ENCODE results near the gene EFCAB12.
"Not testable (repeated sequence)": the region's sequence is repeated elsewhere in the genome, so short reads cannot be mapped to it uniquely, and the experiment has no call there.

EFCAB12 gene

DNA sequence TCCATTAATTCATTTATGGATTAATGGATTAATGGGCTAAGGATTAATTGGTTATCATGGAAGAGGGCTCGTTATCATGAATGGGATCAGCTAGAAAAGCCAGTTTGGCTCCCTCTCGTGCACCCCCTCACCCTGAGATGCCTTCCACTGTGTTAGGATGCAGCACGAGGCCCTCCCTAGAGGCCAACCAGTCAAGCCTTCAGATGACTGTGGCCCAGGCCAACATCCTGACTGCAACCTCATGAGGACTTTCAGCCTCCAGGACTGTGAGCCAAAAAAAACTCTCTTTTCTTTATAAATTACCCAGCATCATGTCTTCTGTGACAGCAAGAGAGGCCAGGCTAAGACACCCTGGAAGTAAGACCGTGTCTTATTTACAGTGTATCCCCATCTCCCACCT, 9.0 kb downstream of the EFCAB12 start:
- no peak for DNase-seq (ENCODE audit: low read depth)

DNA sequence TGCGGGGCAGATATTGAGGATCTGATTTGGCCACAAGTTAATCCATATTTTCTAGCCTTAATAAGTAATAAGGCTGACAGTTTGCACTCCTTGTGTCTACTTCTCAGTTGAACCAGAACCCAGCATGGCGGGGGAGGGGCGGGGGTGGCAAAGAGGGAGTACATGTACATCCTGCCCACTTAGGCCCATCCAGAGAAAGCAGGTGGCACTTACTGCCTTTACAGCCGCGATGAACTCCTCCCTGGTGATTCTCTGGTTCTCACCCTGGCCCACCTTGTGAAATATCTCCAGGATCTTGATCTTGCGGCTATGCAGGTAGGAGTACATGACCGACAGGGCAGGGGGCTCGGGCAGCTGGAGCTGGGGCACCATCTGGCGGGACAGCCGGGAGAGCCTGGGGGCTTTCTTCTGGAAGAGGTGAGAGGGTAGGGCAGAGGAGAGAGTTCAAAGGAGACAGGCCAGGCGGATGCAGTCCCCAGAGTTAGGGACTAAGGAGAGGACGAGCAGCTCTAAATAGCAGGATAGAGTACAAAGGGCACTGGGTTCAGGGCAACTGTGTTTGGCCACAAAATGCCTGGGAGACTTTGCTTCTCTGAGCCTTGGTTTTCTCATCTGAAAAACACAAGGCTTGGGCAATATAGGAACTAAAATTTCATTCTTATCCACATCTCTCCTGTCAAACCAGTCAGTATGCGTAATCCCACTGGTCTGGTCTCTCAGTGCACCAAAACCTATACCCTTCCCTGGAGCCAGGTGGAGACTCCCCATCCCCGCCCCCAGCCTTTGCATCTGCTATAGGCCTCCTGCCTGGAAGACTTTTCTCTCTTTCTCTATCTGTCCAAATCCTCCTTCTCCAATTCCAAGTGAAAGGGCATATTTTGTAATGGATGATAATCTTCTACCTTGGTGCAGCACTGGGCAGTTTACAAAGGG, 10.1 kb downstream of the EFCAB12 start:
- DNase-seq (ENCODE audit: low read depth): no peak

DNA sequence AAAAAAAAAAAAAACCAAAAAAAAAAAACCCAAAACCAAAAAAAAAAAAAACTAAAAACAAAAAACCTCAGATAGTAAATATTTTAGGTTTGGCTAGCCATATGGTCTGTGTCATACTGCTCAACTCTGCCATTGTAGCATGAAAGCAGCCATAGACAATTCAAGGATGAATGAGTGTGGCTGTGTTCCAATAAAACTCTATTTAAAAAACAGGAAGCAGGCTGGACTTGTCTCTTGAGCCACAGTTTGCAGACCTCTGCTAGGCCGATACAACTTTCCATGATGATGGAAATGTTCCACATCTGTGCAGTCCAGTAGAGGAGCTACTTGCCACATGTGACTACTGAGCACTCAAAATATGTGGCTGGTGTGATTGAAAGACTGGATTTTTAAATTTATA, 11.1 kb downstream of the EFCAB12 start:
- no peak for DNase-seq (ENCODE audit: low read depth)

DNA sequence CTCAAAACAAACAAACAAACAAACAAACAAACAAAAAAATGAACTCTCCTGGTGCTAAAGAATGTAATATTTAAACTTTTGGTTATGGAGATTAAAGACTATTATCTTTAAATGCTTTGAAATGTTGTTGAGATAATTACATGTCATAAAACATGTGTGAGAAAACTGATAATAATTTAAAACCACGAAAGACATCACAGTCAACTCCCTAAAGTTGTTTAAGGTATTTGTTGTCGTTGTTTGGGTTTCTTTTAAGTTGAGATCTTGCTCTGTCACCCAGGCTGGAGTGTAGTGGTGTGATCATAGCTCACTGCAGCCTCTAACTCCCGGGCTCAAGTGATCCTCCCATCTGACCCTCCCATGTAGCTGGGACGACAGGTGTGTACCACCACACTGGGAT, 12.0 kb downstream of the EFCAB12 start:
- no peak for DNase-seq (ENCODE audit: low read depth)

- no peak for DNase-seq (ENCODE audit: low read depth)
These were observed 12.6 kb downstream of the EFCAB12 start for GRCh38 chr3:129415830-129416229.

- no peak for DNase-seq (ENCODE audit: low read depth)
These were observed 13.1 kb downstream of the EFCAB12 start for GRCh38 chr3:129415378-129415777.

DNA sequence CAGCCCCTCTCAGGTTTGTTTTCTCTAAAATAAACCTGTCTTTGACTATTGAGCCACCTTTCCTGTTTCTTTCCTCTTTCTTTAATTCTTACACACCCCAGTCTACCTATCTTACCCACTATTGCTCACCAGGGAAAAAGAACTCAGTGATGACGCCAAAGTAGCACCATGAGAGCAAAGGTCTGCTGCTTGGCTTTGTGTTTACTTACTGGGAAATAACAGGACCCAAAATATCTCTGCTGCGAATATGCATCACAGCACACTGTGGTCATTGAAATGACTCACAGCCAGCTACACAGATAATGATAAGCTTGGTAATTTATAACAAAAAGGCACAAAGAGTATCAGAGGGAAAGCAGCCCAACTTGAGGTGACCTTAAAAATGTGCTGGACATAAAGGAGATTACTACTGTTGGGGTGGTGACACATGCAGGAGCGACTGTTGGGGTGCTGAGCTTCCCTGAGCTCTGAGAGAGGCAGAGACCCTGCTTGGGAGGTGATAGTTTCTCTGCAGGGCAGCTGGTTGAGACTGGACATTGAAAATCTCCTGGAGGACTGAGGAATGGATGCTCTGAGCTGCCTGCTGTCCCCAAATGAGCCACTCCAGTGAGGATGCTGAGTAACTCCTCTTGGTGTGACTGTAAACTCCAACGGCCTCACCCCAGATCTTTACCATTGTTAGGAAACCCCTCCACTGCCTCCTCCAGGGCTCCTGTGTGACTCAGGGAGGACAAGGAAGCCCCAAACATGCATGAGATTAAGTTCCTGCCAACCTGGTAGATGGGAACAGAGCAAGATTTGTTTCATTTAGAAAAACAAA, 14.5 kb downstream of the EFCAB12 start:
- no peak for DNase-seq (ENCODE audit: low read depth)

DNA sequence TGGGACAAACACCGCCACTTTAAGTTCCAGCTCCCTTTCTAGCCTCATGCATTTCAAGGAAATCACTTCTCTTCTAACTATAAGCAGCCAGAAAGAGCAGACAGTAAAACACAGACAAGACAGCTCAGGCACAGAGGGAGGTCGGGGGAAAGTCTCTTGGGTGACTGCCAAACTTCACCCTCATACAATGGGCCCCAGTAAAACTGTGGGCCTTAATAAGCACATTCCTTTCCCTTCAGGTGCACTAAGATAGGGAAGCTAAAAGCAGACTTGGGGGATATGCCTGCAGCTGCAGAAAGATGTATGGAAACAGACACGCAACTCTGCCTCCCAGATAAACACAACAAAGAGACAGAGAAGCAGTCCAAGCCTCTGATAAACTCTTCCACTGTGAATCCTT, 15.2 kb downstream of the EFCAB12 start:
- DNase-seq (ENCODE audit: low read depth): not testable (repeated sequence)

- no peak for DNase-seq (ENCODE audit: low read depth)
These were observed 15.8 kb downstream of the EFCAB12 start for GRCh38 chr3:129412542-129413198.

- no peak for DNase-seq (ENCODE audit: low read depth)
These were observed 17.5 kb downstream of the EFCAB12 start for GRCh38 chr3:129410971-129411370.

DNA sequence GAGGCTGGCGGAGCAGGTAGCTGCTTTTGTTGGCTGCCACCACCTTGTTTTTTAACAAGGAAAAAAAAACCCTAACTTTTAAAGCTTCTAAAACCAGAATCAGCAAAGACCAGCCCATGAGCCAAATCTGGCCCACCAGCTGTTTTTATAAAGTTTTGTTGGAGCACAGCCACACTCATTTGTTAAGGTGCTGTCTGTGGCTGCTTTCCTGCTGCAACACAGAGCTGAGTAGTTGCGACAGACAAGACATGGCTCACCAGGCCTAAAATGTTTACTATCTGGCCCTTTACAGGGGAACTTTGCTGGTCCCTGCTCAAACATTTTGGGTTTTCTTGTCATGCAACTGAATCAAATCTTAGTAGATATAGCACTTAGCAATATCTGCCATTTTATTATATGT, 18.9 kb downstream of the EFCAB12 start:
- no peak for DNase-seq (ENCODE audit: low read depth)

DNA sequence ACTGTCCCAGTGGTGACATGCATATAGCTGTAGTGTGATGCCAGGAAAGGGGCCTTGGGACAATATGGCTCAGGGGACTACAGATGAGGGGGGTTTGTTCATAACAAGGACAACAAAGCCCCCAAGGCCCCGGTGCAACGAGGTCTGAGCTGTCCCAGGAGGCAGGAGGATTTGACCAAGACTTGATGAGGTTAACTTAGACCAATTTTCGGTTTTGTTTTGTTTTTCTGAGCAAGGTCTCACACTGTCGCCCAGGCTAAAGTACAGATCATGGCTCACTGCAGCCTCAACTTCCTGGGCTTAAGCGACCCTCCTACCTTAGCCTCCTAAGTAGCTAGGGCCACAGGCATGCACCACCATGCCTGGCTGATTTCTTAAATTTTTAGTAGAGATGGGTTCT, 23.8 kb downstream of the EFCAB12 start:
- no peak for DNase-seq (ENCODE audit: low read depth)

GRCh38 chr3:129404130-129404529, 24.3 kb downstream of the EFCAB12 start:
- DNase-seq (ENCODE audit: low read depth): no peak

- DNase-seq (ENCODE audit: low read depth): no peak
These were observed 25.0 kb downstream of the EFCAB12 start for GRCh38 chr3:129403450-129403849.

DNA sequence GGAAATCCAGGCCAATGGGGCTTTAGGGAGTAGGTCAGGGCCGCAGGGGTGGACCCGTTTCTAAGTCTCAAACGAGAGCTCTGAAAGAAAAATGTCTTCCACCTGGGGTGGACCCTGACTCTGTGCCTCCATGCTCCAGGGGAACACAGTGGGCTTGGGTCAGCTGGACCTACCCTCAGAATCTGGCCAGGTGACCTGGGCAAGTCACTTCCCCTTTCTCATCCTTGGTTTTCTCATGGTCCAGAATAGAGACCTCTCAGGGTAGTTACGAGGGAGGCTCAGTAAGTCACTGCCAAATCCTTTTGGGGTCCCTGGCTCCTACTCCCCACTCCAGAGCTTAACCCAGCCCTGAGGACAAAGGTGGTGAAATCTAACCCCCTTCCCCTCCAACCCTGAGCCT, 25.8 kb downstream of the EFCAB12 start:
- DNase-seq (ENCODE audit: low read depth): no peak

DNA sequence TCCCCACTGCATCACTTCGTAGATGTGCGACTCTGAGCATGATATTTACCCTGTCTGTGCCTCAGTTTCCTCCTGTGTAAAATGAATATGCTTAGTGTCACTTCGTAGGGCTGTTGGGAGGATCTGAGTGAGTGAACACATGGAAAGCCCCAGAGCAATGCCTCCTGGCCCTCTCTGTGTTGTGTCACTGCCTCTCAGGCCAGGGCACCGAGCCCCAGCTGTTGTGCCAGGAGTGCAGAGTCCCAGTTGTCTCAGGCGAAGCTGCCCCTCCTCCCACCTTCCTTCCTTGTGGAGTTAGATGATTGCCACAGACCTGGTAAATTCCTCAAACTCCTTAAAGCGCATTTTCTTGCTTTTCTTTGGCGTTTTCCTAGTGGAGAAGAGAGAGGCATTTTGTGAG, 26.2 kb downstream of the EFCAB12 start:
- DNase-seq (ENCODE audit: low read depth): no peak

GRCh38 chr3:129399895-129400357, 28.5 kb downstream of the EFCAB12 start:
- DNase-seq (ENCODE audit: low read depth): no peak

GRCh38 chr3:129399145-129399894, 29.1 kb downstream of the EFCAB12 start:
- peak; percentile 62 for DNase-seq (ENCODE audit: low read depth)

DNA sequence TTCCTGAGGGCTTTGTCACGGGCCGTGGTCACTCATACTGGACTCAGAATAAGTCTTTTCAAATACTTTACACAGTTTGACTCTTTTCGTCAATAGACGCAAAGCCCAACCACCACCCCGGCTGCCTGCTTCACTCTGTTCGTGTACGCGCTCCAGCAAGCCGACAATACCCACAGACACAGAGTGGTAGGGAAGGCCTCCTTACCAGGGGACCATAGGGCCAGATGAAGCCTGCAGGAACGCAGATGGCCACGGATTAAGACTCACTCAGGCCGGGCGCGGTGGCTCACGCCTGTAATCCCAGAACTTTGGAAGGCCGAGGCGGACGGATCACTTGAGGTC, 29.7 kb downstream of the EFCAB12 start:
- no peak for DNase-seq (ENCODE audit: low read depth)

- not testable (repeated sequence) for DNase-seq (ENCODE audit: low read depth)
These were observed 34.5 kb downstream of the EFCAB12 start for GRCh38 chr3:129393760-129394564.

DNA sequence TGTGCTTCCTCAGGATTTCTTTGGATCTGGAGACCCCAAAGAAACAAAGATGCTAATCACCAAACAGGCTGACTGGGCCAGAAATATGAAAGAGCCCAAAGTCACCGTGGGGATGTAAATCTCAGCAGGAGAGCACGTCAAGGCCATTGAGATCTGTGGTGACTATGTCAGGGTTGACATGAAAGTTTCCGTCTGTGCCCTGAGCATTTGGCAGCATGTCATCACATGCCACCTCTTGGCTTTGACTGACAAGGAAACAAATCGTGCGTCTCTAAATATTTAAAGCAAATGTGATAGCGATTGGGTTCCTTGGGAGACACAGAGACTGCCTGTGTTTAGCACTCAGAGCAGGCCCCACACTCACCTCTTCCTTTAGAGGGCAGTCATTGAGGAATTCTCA, 35.2 kb downstream of the EFCAB12 start:
- DNase-seq (ENCODE audit: low read depth): no peak
